ENCODE data around the gene PTS. TPM values are rescaled to one million over a fixed set of nuclear protein-coding genes. Genes with fewer than 3 reads are reported as not detected.
"Not testable (repeated sequence)": the region's sequence is repeated elsewhere in the genome, so short reads cannot be mapped to it uniquely, and the experiment has no call there.

PTS gene
- 10 to 100 TPM; 17.4 to 23.8 TPM for total RNA-seq

- ChIA-PET CTCF (interaction anchor here (1.0 to 1.5 kb wide), 2 partner anchors 52 to 54 kb away, joined by 3 to 5 read pairs; no protein-coding TSS in a partner anchor), POLR2A (interaction anchor here (0.5 kb wide), 1 partner anchor 54 kb away, joined by 4 read pairs; no protein-coding TSS in a partner anchor)
- no peaks in the 10 kb centered on the region for H3K27me3 Mint-ChIP-seq
Observed at GRCh38 chr11:112226062-112226830, at the start of gene PTS. Gene PTS (plus strand): TSS chr11:112226428. CDS start chr11:112226444, 16 bp downstream.

GRCh38 chr11:112177589-112177988, 48.6 kb upstream of the PTS start:
- H3K4me3 Mint-ChIP-seq: no peak overlapping the region
- peaks cover 22% of the 10 kb centered on the region for H3K27me3 Mint-ChIP-seq
- ChIA-PET POLR2A (no interaction called here), CTCF (interaction anchor here (1.0 to 1.6 kb wide), 2 partner anchors 23 to 63 kb away, joined by 3 read pairs; no protein-coding TSS in a partner anchor)
- H3K36me3 Mint-ChIP-seq (ENCODE audit: low read depth): no peaks in the 10 kb centered on the region
- peaks cover 9% of the 10 kb centered on the region for H3K4me1 Mint-ChIP-seq
- peaks cover 2% of the 10 kb centered on the region for H3K9me3 Mint-ChIP-seq (ENCODE audit: low read depth)
- intact Hi-C loops (cut with DNase I, micrococcal nuclease): loop anchor here in 1 of 2 experiments (10.0 kb wide), 1 partner anchor 303 kb away; the partner anchor contains the start of genes ALG9, CFAP68 and FDXACB1
- no peak overlapping the region for H3K27ac Mint-ChIP-seq
- ATAC-seq (no peak), DNase-seq (no peak)

More at GRCh38 chr11:112226062-112226830, at the start of gene PTS:
- ATAC-seq: peak; percentile 97
- Mint-ChIP-seq H3K36me3 (ENCODE audit: low read depth) (peaks cover 29% of the 10 kb centered on the region), H3K4me3 (peak within 1 kb of the TSS; percentile 78), H3K4me1 (peaks cover 19% of the 10 kb centered on the region), H3K27ac (peak within 1 kb of the TSS; percentile 94), H3K9me3 (ENCODE audit: low read depth) (no peaks in the 10 kb centered on the region)
- intact Hi-C loops (cut with DNase I, micrococcal nuclease): loop anchor here (1.0 to 10.0 kb wide), 11 partner anchors 15 to 1649 kb away; partner anchors contain the start of genes ZW10 (in 2 of the 2), CFAP68 (in 1 of the 2), CLDN25 (in 1 of the 2) and FDXACB1 (in 1 of the 2)
- DNase-seq: peak; percentile 90

GRCh38 chr11:112178428-112178827, 47.8 kb upstream of the PTS start:
- Mint-ChIP-seq H3K27me3 (peaks cover 20% of the 10 kb centered on the region), H3K9me3 (ENCODE audit: low read depth) (peaks cover 2% of the 10 kb centered on the region), H3K36me3 (ENCODE audit: low read depth) (no peaks in the 10 kb centered on the region), H3K27ac (no peak overlapping the region), H3K4me1 (peaks cover 9% of the 10 kb centered on the region), H3K4me3 (no peak overlapping the region)
- ChIA-PET CTCF (interaction anchor here (1.6 kb wide), 1 partner anchor 64 kb away, joined by 3 read pairs; no protein-coding TSS in a partner anchor), POLR2A (no interaction called here)
- intact Hi-C loops (cut with DNase I, micrococcal nuclease): loop anchor here in 1 of 2 experiments (10.0 kb wide), 1 partner anchor 304 kb away; the partner anchor contains the start of genes ALG9, CFAP68 and FDXACB1
- DNase-seq: no peak
- ATAC-seq: no peak

- CTCF ChIA-PET: interaction anchor here (1.6 kb wide), 1 partner anchor 64 kb away, joined by 3 read pairs; no protein-coding TSS in a partner anchor
Observed at GRCh38 chr11:112178936-112179335, 47.3 kb upstream of the PTS start.

GRCh38 chr11:112179601-112180000, 46.6 kb upstream of the PTS start:
- ChIA-PET POLR2A (no interaction called here), CTCF (no interaction called here)
- H3K27me3 Mint-ChIP-seq: peaks cover 18% of the 10 kb centered on the region
- no peaks in the 10 kb centered on the region for H3K36me3 Mint-ChIP-seq (ENCODE audit: low read depth)
- no peak overlapping the region for H3K4me3 Mint-ChIP-seq
- peaks cover 9% of the 10 kb centered on the region for H3K4me1 Mint-ChIP-seq
- intact Hi-C loops (cut with DNase I, micrococcal nuclease): loop anchor here in 1 of 2 experiments (10.0 kb wide), 1 partner anchor 305 kb away; the partner anchor contains the start of genes ALG9, CFAP68 and FDXACB1
- no peak overlapping the region for H3K27ac Mint-ChIP-seq
- no peak for DNase-seq
- no peak for ATAC-seq
- H3K9me3 Mint-ChIP-seq (ENCODE audit: low read depth): peaks cover 2% of the 10 kb centered on the region

More at GRCh38 chr11:112178936-112179335, 47.3 kb upstream of the PTS start:
- H3K9me3 Mint-ChIP-seq (ENCODE audit: low read depth): peaks cover 2% of the 10 kb centered on the region
- POLR2A ChIA-PET: no interaction called here
- ATAC-seq (no peak), DNase-seq (no peak)
- no peak overlapping the region for H3K4me3 Mint-ChIP-seq
- H3K27me3 Mint-ChIP-seq: peaks cover 20% of the 10 kb centered on the region
- H3K27ac Mint-ChIP-seq: no peak overlapping the region
- no peaks in the 10 kb centered on the region for H3K36me3 Mint-ChIP-seq (ENCODE audit: low read depth)
- intact Hi-C loops (cut with DNase I, micrococcal nuclease): loop anchor here in 1 of 2 experiments (10.0 kb wide), 1 partner anchor 304 kb away; the partner anchor contains the start of genes ALG9, CFAP68 and FDXACB1
- peaks cover 9% of the 10 kb centered on the region for H3K4me1 Mint-ChIP-seq

GRCh38 chr11:112182867-112183266, 43.4 kb upstream of the PTS start:
- H3K27me3 Mint-ChIP-seq: peaks cover 7% of the 10 kb centered on the region
- ATAC-seq (no peak), DNase-seq (no peak)
- no peak overlapping the region for H3K4me3 Mint-ChIP-seq
- H3K4me1 Mint-ChIP-seq: no peaks in the 10 kb centered on the region
- ChIA-PET POLR2A (no interaction called here), CTCF (no interaction called here)
- H3K36me3 Mint-ChIP-seq (ENCODE audit: low read depth): no peaks in the 10 kb centered on the region
- H3K9me3 Mint-ChIP-seq (ENCODE audit: low read depth): peaks cover 2% of the 10 kb centered on the region
- H3K27ac Mint-ChIP-seq: no peak overlapping the region
- intact Hi-C loops (cut with DNase I, micrococcal nuclease): no loop called here

- intact Hi-C loops (cut with DNase I, micrococcal nuclease): no loop called here
- POLR2A ChIA-PET: no interaction called here
- no peak overlapping the region for H3K4me3 Mint-ChIP-seq
Observed at GRCh38 chr11:112185883-112186282, 40.3 kb upstream of the PTS start.

GRCh38 chr11:112186304-112186703, 39.9 kb upstream of the PTS start:
- no peak for ATAC-seq
- H3K27ac Mint-ChIP-seq: no peak overlapping the region
- ChIA-PET CTCF (no interaction called here), POLR2A (no interaction called here)
- no peaks in the 10 kb centered on the region for H3K36me3 Mint-ChIP-seq (ENCODE audit: low read depth)
- intact Hi-C loops (cut with DNase I, micrococcal nuclease): no loop called here
- peaks cover 3% of the 10 kb centered on the region for H3K27me3 Mint-ChIP-seq
- no peaks in the 10 kb centered on the region for H3K9me3 Mint-ChIP-seq (ENCODE audit: low read depth)
- no peak overlapping the region for H3K4me3 Mint-ChIP-seq
- no peak for DNase-seq
- no peaks in the 10 kb centered on the region for H3K4me1 Mint-ChIP-seq

More at GRCh38 chr11:112185883-112186282, 40.3 kb upstream of the PTS start:
- H3K9me3 Mint-ChIP-seq (ENCODE audit: low read depth): peaks cover under 1% of the 10 kb centered on the region
- H3K27me3 Mint-ChIP-seq: peaks cover 3% of the 10 kb centered on the region
- no peaks in the 10 kb centered on the region for H3K4me1 Mint-ChIP-seq
- ATAC-seq (no peak), DNase-seq (no peak)
- CTCF ChIA-PET: interaction anchor here (0.8 to 1.1 kb wide), 2 partner anchors 9 to 19 kb away, joined by 3 read pairs; no protein-coding TSS in a partner anchor
- H3K27ac Mint-ChIP-seq: no peak overlapping the region
- H3K36me3 Mint-ChIP-seq (ENCODE audit: low read depth): no peaks in the 10 kb centered on the region

GRCh38 chr11:112195113-112195512, 31.1 kb upstream of the PTS start:
- H3K4me1 Mint-ChIP-seq; H3K27ac Mint-ChIP-seq; H3K4me3 Mint-ChIP-seq; H3K9me3 Mint-ChIP-seq (ENCODE audit: low read depth); H3K36me3 Mint-ChIP-seq (ENCODE audit: low read depth); POLR2A ChIA-PET; DNase-seq; ATAC-seq; H3K27me3 Mint-ChIP-seq; intact Hi-C loops (cut with DNase I, micrococcal nuclease): not testable (repeated sequence)
- CTCF ChIA-PET: interaction anchor here (0.6 kb wide), 1 partner anchor 9 kb away, joined by 3 read pairs; no protein-coding TSS in a partner anchor

- no peaks in the 10 kb centered on the region for H3K9me3 Mint-ChIP-seq (ENCODE audit: low read depth)
- no peak for ATAC-seq
- ChIA-PET POLR2A (no interaction called here), CTCF (no interaction called here)
- peaks cover 2% of the 10 kb centered on the region for H3K4me1 Mint-ChIP-seq
- H3K27me3 Mint-ChIP-seq: no peaks in the 10 kb centered on the region
- intact Hi-C loops (cut with DNase I, micrococcal nuclease): no loop called here
- no peak overlapping the region for H3K27ac Mint-ChIP-seq
- no peak overlapping the region for H3K4me3 Mint-ChIP-seq
- H3K36me3 Mint-ChIP-seq (ENCODE audit: low read depth): no peaks in the 10 kb centered on the region
- DNase-seq: no peak
Observed at GRCh38 chr11:112195951-112196351, 30.3 kb upstream of the PTS start.

GRCh38 chr11:112196519-112197087, 29.6 kb upstream of the PTS start:
- Mint-ChIP-seq H3K36me3 (ENCODE audit: low read depth) (no peaks in the 10 kb centered on the region), H3K9me3 (ENCODE audit: low read depth) (no peaks in the 10 kb centered on the region), H3K27ac (no peak overlapping the region), H3K27me3 (no peaks in the 10 kb centered on the region), H3K4me1 (peaks cover 2% of the 10 kb centered on the region), H3K4me3 (no peak overlapping the region)
- intact Hi-C loops (cut with DNase I, micrococcal nuclease): no loop called here
- ChIA-PET POLR2A (no interaction called here), CTCF (no interaction called here)
- ATAC-seq: no peak
- no peak for DNase-seq
